KMS-11 (cell line): Measurements from ENCODE around the gene RFX1.

Experiments
- H2AFZ ChIP-seq: fragments of 200-600 bp; sonication (generic); 2 replicates; pipeline ENCODE4 v1.6.1; 2016; ENCODE audit warnings: antibody characterized with exemption, mixed run types, low read depth
- H3K27ac ChIP-seq: fragments of 200-600 bp; sonication (generic); 2 replicates; pipeline ENCODE4 v1.6.1; 2016; ENCODE audit warnings: mild to moderate bottlenecking, mixed run types
- H3K27me3 ChIP-seq: fragments of 200-600 bp; sonication (generic); 2 replicates; pipeline ENCODE4 v1.6.1; 2017; ENCODE audit warnings: mild to moderate bottlenecking, low read depth, mixed run types, moderate library complexity; ENCODE audit not compliant: insufficient read depth
- H3K36me3 ChIP-seq: fragments of 200-600 bp; sonication (generic); 2 replicates; pipeline ENCODE4 v1.6.1; 2017; ENCODE audit warnings: mild to moderate bottlenecking, mixed run types; ENCODE audit not compliant: insufficient read depth
- H3K4me1 ChIP-seq: fragments of 200-600 bp; sonication (generic); 2 replicates; pipeline ENCODE4 v1.6.1; 2016; ENCODE audit warnings: mild to moderate bottlenecking, low read depth, mixed run types; ENCODE audit not compliant: poor library complexity, severe bottlenecking
- H3K4me2 ChIP-seq: fragments of 200-600 bp; sonication (generic); 2 replicates; pipeline ENCODE4 v1.7.0; 2016; ENCODE audit warnings: mild to moderate bottlenecking, mixed run types
- H3K4me3 ChIP-seq: fragments of 200-600 bp; sonication (generic); IDR thresholded peaks from 2 replicates; pipeline ENCODE4 v1.6.1; 2017; ENCODE audit warnings: low read depth, low read length, mixed read lengths; ENCODE audit not compliant: insufficient read depth
- H3K79me2 ChIP-seq: fragments of 200-600 bp; sonication (generic); 2 replicates; pipeline ENCODE4 v1.6.1; 2016; ENCODE audit warnings: low read depth, mixed run types; ENCODE audit not compliant: insufficient read depth
- H3K9ac ChIP-seq: fragments of 200-600 bp; sonication (generic); 2 replicates; pipeline ENCODE4 v1.6.1; 2016; ENCODE audit warnings: mild to moderate bottlenecking, mixed run types
- H4K20me1 ChIP-seq: fragments of 200-600 bp; sonication (generic); 2 replicates; pipeline ENCODE4 v1.6.1; 2016; ENCODE audit warnings: mild to moderate bottlenecking, mixed run types; ENCODE audit not compliant: insufficient read depth
- TF ChIP-seq, protein P1 (sequence below): fragments of 200-600 bp; sonication (generic); conservative IDR thresholded peaks from 2 replicates; pipeline ENCODE4 v1.6.1; 2017; ENCODE audit warnings: low read depth, mild to moderate bottlenecking, antibody characterized with exemption, low read length, moderate library complexity, mixed read lengths

RFX1 gene

DNA sequence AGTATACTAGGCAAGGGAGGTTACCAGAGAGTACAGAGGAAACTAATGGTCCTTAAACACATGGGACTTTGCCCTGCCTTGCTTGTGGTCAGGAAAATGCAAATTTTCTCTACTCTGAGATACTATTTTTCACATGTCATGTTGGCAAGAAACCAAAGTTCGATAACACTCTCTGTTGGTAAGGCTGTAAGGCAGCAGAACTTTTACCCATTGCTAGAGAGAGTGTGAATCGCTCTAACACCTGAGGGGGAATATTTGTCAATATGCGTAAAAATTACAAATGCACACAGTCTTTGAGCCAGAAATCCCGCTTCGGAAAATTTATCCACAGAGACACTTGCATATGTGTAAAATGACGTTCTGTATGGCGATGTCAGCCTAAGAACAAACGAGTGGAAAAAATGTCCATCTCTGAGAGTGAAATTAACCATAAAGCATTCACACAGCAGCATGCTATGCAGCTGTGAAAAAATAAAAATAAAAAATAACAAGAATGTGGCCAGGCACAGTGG, 9.5 kb upstream of the RFX1 start:
- Histone ChIP-seq H3K4me3 (no peak overlapping the region), H3K27ac (peak overlapping the region; percentile 80), H3K4me1 (peaks cover 41% of the 10 kb centered on the region), H4K20me1 (no peaks in the 10 kb centered on the region), H2AFZ (peak overlapping the region; percentile 41; the same call in 1 of the 2 replicates), H3K4me2 (peak overlapping the region; percentile 41), H3K9ac (peak overlapping the region; percentile 43), H3K79me2 (no peaks in the 10 kb centered on the region), H3K27me3 (no peaks in the 10 kb centered on the region), H3K36me3 (no peaks in the 10 kb centered on the region)
- TF ChIP-seq, protein P1, sequence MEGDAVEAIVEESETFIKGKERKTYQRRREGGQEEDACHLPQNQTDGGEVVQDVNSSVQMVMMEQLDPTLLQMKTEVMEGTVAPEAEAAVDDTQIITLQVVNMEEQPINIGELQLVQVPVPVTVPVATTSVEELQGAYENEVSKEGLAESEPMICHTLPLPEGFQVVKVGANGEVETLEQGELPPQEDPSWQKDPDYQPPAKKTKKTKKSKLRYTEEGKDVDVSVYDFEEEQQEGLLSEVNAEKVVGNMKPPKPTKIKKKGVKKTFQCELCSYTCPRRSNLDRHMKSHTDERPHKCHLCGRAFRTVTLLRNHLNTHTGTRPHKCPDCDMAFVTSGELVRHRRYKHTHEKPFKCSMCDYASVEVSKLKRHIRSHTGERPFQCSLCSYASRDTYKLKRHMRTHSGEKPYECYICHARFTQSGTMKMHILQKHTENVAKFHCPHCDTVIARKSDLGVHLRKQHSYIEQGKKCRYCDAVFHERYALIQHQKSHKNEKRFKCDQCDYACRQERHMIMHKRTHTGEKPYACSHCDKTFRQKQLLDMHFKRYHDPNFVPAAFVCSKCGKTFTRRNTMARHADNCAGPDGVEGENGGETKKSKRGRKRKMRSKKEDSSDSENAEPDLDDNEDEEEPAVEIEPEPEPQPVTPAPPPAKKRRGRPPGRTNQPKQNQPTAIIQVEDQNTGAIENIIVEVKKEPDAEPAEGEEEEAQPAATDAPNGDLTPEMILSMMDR, result no peak

DNA sequence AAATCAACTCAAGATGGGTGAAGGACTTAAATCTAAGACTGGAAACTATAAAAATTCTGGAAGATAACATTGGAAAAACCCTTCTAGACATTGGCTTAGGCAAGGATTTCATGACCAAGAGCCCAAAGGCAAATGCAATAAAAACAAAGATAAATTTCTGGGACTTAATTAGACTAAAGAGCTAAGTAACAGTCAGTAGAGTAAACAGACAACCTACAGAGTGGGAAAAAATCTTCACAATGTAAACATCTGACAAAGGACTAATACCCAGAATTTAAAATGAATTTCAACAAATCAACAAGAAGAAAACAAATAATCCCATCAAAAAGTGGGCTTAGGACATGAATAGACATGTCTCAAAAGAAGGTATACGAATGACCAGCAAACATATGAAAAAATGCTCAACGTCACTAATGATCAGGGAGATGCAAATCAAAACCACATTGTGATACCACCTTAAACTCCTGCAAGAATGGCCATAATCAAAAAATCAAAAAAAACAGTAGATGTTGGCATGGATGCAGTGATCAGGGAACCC, 6.3 kb upstream of the RFX1 start:
- no peak overlapping the region for H3K9ac ChIP-seq
- H3K27me3 ChIP-seq, result no peaks in the 10 kb centered on the region

DNA sequence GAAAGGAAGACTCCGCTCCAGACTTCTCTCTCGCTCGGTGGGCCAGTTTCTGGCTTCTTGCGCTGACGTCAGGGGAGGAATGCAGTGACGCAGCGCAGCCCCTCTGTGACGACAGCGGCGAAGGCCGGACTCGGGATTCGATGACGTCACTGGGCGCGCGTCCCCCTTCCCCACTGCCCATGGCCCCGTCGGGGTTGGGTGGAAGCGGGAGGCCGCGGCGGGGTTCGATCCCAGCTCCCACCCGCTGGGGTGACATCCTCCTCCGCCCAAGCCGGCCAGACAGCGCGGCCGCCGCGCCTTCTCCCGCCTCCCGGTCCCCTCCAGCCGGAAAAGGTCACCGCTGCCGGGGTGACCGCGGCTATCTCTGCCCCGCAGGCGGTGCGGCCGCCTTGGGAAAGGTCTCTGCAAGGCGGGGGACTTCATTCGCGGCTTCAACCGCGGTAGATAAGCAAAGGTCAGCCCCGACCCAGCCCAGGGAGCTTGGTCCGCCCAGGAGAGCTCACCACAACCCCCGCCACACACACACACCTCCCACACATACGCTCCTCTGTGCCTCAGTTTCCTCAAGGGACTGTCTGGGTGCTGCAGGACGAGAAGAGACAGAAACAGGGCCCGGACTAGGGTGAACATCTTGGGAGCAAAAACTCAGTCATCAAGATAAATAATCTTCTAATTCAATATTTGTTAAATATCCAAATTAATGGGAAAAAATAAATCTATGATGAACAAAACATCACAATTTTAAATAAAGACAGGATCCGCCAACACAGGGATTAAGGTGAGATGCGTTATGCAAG, 844 bp upstream of the RFX1 start:
- H2AFZ ChIP-seq, result peak overlapping the region; percentile 91
- TF ChIP-seq, protein P1, result no peak
- no peaks in the 10 kb centered on the region for H3K79me2 ChIP-seq
- H3K27me3 ChIP-seq, result no peaks in the 10 kb centered on the region
- H3K9ac ChIP-seq, result peak overlapping the region; percentile 99
- no peaks in the 10 kb centered on the region for H3K36me3 ChIP-seq
- H4K20me1 ChIP-seq, result no peaks in the 10 kb centered on the region
- peaks cover 19% of the 10 kb centered on the region for H3K4me1 ChIP-seq
- H3K4me3 ChIP-seq, result no peak overlapping the region
- H3K27ac ChIP-seq, result peak overlapping the region; percentile 97
- peak overlapping the region; percentile 89 for H3K4me2 ChIP-seq

More for the DNA sequence above, 6.3 kb upstream of the RFX1 start:
- H2AFZ ChIP-seq, result no peak overlapping the region
- H3K36me3 ChIP-seq, result no peaks in the 10 kb centered on the region
- no peaks in the 10 kb centered on the region for H3K79me2 ChIP-seq
- TF ChIP-seq, protein P1, result no peak
- no peak overlapping the region for H3K4me2 ChIP-seq
- no peak overlapping the region for H3K4me3 ChIP-seq
- H3K4me1 ChIP-seq, result peaks cover 28% of the 10 kb centered on the region
- no peak overlapping the region for H3K27ac ChIP-seq
- no peaks in the 10 kb centered on the region for H4K20me1 ChIP-seq

DNA sequence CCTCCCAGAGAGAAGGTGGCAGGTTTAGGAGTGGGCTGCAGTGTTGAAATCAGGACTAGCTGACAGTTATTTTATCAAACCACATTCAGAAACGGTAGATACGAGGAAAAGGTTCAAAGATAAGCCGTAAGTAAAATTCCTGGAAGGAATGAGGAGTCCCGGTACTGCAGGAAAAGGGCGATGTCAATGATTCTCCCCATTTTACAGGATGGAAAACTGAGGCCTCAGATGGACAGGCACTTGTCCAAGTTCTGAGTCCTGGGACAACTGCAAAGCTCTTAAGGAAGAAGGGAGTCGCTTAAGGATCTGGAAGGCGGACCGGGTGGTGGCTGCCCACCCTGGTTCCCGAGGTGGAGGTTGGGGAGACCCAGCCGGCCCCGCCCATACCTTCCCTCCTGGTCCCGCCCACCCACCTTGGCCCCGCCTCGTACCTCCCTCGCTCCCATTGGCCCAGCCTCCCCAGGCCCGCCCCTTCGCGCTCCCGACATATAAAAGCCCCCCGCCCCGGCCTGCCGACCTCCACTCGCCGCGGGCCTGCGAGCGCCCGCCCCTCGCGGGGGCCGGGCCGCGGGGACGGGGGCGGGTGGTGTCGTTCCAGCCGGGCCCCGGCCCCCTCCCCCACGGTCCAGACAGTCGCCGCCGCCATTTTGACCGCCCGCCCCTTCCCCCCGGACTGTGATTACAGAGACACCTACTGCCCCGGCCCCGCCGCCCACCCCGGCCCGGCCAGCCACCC, 603 bp downstream of the RFX1 start:
- no peaks in the 10 kb centered on the region for H3K79me2 ChIP-seq
- H2AFZ ChIP-seq, result no peak overlapping the region
- H3K27ac ChIP-seq, result peak overlapping the region; percentile 97
- H3K9ac ChIP-seq, result peak overlapping the region; percentile 99
- no peaks in the 10 kb centered on the region for H3K27me3 ChIP-seq
- H3K4me3 ChIP-seq, result no peak overlapping the region
- H3K4me2 ChIP-seq, result 0 out of 2 replicates have a peak overlapping the region, but pooled peaks have one; percentile 57
- H3K36me3 ChIP-seq, result no peaks in the 10 kb centered on the region
- peaks cover 19% of the 10 kb centered on the region for H3K4me1 ChIP-seq
- no peaks in the 10 kb centered on the region for H4K20me1 ChIP-seq
- TF ChIP-seq, protein P1, result no peak
